A172 (cell line): Measurements from ENCODE around the gene BCL2L12. TPM values are rescaled to one million over a fixed set of nuclear protein-coding genes. Genes with fewer than 3 reads are reported as not detected.
A peak's percentile ranks its signal among the peaks of the same experiment; 100 is the strongest.

Experiments used
- DNase-seq: peaks from one replicate; pipeline ENCODE4 v3.0.0-alpha.2; 2015; ENCODE audit warnings: low spot score
- total RNA-seq: library from RNA; depleted of rRNA; stranded (reverse); fragments of >200 nt; shearing (Covaris generic); gene quantifications from 2 replicates; pipeline ENCODE4 v1.2.3, GENCODE V29; 2014

Gene BCL2L12
- total RNA-seq, 1 experiment from 2014 or later = 21.8 TPM

GRCh38 chr19:49641688-49642491, 23.8 kb upstream of the BCL2L12 start, which contains the start of gene SCAF1:
SCAF1 (plus strand) TSS chr19:49642209; CDS start chr19:49645027, 2,818 bp downstream.
- DNase-seq = peak; percentile 98

GRCh38 chr19:49642492-49643035, 23.2 kb upstream of the BCL2L12 start:
- DNase-seq = no peak

- no peak for DNase-seq
Observed at GRCh38 chr19:49643466-49643865, 22.3 kb upstream of the BCL2L12 start.

GRCh38 chr19:49645592-49645991, 20.1 kb upstream of the BCL2L12 start:
- DNase-seq = no peak

- DNase-seq = no peak
Observed at GRCh38 chr19:49645995-49646394, 19.7 kb upstream of the BCL2L12 start.

GRCh38 chr19:49646586-49646985, 19.1 kb upstream of the BCL2L12 start:
- DNase-seq = no peak

- no peak for DNase-seq
Observed at GRCh38 chr19:49651029-49651819, 14.5 kb upstream of the BCL2L12 start.

GRCh38 chr19:49651820-49652550, 13.7 kb upstream of the BCL2L12 start:
- no peak for DNase-seq

- no peak for DNase-seq
Observed at GRCh38 chr19:49652551-49653465, 12.9 kb upstream of the BCL2L12 start.

GRCh38 chr19:49653466-49653806, 12.3 kb upstream of the BCL2L12 start:
- no peak for DNase-seq

- no peak for DNase-seq
Observed at GRCh38 chr19:49654581-49654980, 11.2 kb upstream of the BCL2L12 start.

GRCh38 chr19:49655570-49656455, 9.9 kb upstream of the BCL2L12 start:
- DNase-seq = no peak

- DNase-seq = no peak
Observed at GRCh38 chr19:49656456-49657109, 9.2 kb upstream of the BCL2L12 start.

- no peak for DNase-seq
Observed at GRCh38 chr19:49657493-49658138, 8.1 kb upstream of the BCL2L12 start.

GRCh38 chr19:49658139-49658517, 7.6 kb upstream of the BCL2L12 start:
- DNase-seq = no peak

- no peak for DNase-seq
Observed at GRCh38 chr19:49658566-49659442, 6.9 kb upstream of the BCL2L12 start.

GRCh38 chr19:49660338-49660961, 5.3 kb upstream of the BCL2L12 start:
- no peak for DNase-seq
